DMS 273 (cell line): Measurements from ENCODE around the gene ITPRID1.
A peak's percentile ranks its signal among the peaks of the same experiment; 100 is the strongest.
"Not testable (repeated sequence)": the region's sequence is repeated elsewhere in the genome, so short reads cannot be mapped to it uniquely, and the experiment has no call there.

ENCODE experiments used
- DNase-seq: peaks from one replicate; lab custom pipeline; 2025; ENCODE audit not compliant: unreplicated experiment; lab: John Stamatoyannopoulos, UW

Gene ITPRID1

GRCh38 chr7:31516680-31517502, 3.0 kb downstream of the ITPRID1 start:
- DNase-seq: no peak

GRCh38 chr7:31517513-31517912, 3.6 kb downstream of the ITPRID1 start:
- no peak for DNase-seq

- no peak for DNase-seq
These were observed 4.9 kb downstream of the ITPRID1 start for GRCh38 chr7:31518766-31519165.

GRCh38 chr7:31521336-31522010, 7.6 kb downstream of the ITPRID1 start:
- no peak for DNase-seq

- DNase-seq: no peak
These were observed 13.0 kb downstream of the ITPRID1 start for GRCh38 chr7:31526864-31527263.

- no peak for DNase-seq
These were observed 15.2 kb downstream of the ITPRID1 start for GRCh38 chr7:31529103-31529502.

- DNase-seq: not testable (repeated sequence)
These were observed 26.8 kb downstream of the ITPRID1 start for GRCh38 chr7:31540651-31541185.

GRCh38 chr7:31545549-31545948, 31.7 kb downstream of the ITPRID1 start:
- no peak for DNase-seq

GRCh38 chr7:31549611-31550010, 35.7 kb downstream of the ITPRID1 start:
- no peak for DNase-seq

- DNase-seq: no peak
These were observed 36.5 kb downstream of the ITPRID1 start for GRCh38 chr7:31550432-31550831.

GRCh38 chr7:31553661-31554081, 39.8 kb downstream of the ITPRID1 start:
- no peak for DNase-seq

GRCh38 chr7:31562002-31562401, 48.1 kb downstream of the ITPRID1 start:
- DNase-seq: no peak

GRCh38 chr7:31563522-31563921, 49.6 kb downstream of the ITPRID1 start:
- DNase-seq: no peak

- no peak for DNase-seq
These were observed 50.1 kb downstream of the ITPRID1 start for GRCh38 chr7:31563951-31564350.

- DNase-seq: no peak
These were observed 50.8 kb downstream of the ITPRID1 start for GRCh38 chr7:31564661-31565060.

GRCh38 chr7:31569528-31569927, 55.6 kb downstream of the ITPRID1 start:
- no peak for DNase-seq

GRCh38 chr7:31583526-31583925, 69.6 kb downstream of the ITPRID1 start:
- DNase-seq: no peak

GRCh38 chr7:31583942-31584341, 70.1 kb downstream of the ITPRID1 start:
- DNase-seq: no peak

GRCh38 chr7:31595390-31595789, 81.5 kb downstream of the ITPRID1 start:
- DNase-seq: no peak

- peak; percentile 69 for DNase-seq
These were observed 88.2 kb downstream of the ITPRID1 start for GRCh38 chr7:31602041-31602625.

- DNase-seq: peak; percentile 83
These were observed 89.2 kb downstream of the ITPRID1 start for GRCh38 chr7:31603046-31603445.

GRCh38 chr7:31613604-31614003, 99.7 kb downstream of the ITPRID1 start:
- no peak for DNase-seq
